AG04450 (cell line): ENCODE results near the gene C14orf119. TPM values are rescaled to one million over a fixed set of nuclear protein-coding genes. Genes with fewer than 3 reads are reported as not detected.

ENCODE experiments used
- CTCF ChIA-PET: fragments of 300-600, 350-600 bp; formaldehyde crosslinking; extraction: SDS; loops from one replicate; lab custom pipeline; 2022; ENCODE audit warnings: antibody characterized with exemption, inconsistent platforms; lab: Charles Lee
- POLR2A ChIA-PET: fragments of 350-600 bp; formaldehyde crosslinking; extraction: SDS; loops from one replicate; lab custom pipeline; 2021; ENCODE audit warnings: antibody characterized with exemption, inconsistent platforms; lab: Yijun Ruan, JAX
- DNase-seq: peaks from one replicate; pipeline ENCODE4 v3.0.0-alpha.2; 2011; ENCODE audit warnings: low read depth, low spot score
- H3K27ac ChIP-seq: one replicate; pipeline ENCODE4 v1.5.1; 2012; ENCODE audit warnings: low read depth, low read length, control low read depth
- H3K27me3 ChIP-seq: one replicate; pipeline ENCODE4 v1.6.0; 2012; ENCODE audit warnings: low read length; ENCODE audit not compliant: control insufficient read depth, insufficient read depth
- H3K4me3 ChIP-seq: 2 replicates; pipeline ENCODE4 v1.5.1; 2011; ENCODE audit warnings: mild to moderate bottlenecking, low read depth, low read length, control low read depth
- H3K9me3 ChIP-seq: 2 replicates; pipeline ENCODE4 v1.5.1; 2012; ENCODE audit warnings: low read length; ENCODE audit not compliant: control insufficient read depth, insufficient read depth
- polyA plus RNA-seq: library from polyadenylated mRNA; depleted of rRNA; stranded (reverse); fragments of >200 nt; gene quantifications from 2 replicates; pipeline ENCODE4 v1.2.3, GENCODE V29; 2011
- TF ChIP-seq, protein P1 (sequence below): IDR thresholded peaks from 2 replicates; pipeline ENCODE4 v1.5.1; 2011; ENCODE audit warnings: low read depth, low read length, control low read depth, inconsistent platforms

The C14orf119 gene
- polyA plus RNA-seq, 1 experiment: 128 TPM

DNA sequence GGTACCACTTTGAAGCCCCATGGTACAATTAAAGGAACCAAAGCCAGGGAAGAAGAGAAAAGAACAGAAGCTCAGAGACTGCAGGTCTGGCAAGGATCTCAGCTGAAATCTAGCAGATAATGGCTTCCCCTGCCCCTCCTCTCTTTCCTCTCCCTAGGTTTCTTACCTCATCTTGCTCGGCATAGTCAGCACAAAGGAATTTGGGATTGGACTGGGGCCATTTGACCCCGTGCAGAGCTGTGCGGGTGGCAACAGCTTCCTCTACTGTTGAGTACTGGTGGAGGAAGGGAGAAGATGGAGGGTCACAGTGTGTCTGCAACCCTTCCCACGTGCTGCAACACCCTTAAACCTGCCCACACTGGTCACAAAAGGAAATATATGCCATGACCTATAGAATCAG lies 33.3 kb upstream of the C14orf119 start:
- POLR2A ChIA-PET: interaction anchor here (0.6 to 1.6 kb wide), 14 partner anchors 10 to 510 kb away, joined by 3 to 17 read pairs (median 4); partner anchors contain the start of genes ACIN1, AJUBA and C14orf119
- CTCF ChIA-PET: interaction anchor here (0.5 to 12.0 kb wide), 12 partner anchors 8 to 505 kb away, joined by 3 to 262 read pairs (median 6); no protein-coding TSS in a partner anchor

DNA sequence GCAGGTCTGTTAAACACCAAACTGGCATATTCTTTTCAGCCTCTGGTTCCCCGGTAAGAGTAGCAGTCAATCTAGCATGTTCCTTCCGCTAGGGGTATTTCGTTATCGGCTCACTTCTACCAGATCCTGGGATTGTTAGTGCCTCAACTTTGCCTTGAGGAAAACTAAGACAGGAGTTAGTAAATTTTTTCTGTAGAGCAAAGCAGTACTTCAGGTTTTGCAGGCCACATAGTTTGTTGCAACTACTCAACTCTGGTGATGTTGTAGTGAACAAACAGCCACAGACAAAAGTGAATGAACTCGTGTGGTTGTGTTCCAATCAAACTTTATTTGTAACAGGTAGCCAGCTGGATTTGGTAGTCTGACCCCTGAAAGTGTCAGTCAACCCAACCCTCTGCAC lies 31.7 kb upstream of the C14orf119 start:
- CTCF ChIA-PET: interaction anchor here (0.6 to 5.7 kb wide), 3 partner anchors 13 to 45 kb away, joined by 3 to 317 read pairs (median 31); no protein-coding TSS in a partner anchor

More for the DNA sequence above, 33.3 kb upstream of the C14orf119 start:
- Histone ChIP-seq H3K4me3 (no peak overlapping the region), H3K27ac (peak overlapping the region; percentile 66), H3K27me3 (no peaks in the 10 kb centered on the region), H3K9me3 (no peaks in the 10 kb centered on the region)
- TF ChIP-seq, protein P1, sequence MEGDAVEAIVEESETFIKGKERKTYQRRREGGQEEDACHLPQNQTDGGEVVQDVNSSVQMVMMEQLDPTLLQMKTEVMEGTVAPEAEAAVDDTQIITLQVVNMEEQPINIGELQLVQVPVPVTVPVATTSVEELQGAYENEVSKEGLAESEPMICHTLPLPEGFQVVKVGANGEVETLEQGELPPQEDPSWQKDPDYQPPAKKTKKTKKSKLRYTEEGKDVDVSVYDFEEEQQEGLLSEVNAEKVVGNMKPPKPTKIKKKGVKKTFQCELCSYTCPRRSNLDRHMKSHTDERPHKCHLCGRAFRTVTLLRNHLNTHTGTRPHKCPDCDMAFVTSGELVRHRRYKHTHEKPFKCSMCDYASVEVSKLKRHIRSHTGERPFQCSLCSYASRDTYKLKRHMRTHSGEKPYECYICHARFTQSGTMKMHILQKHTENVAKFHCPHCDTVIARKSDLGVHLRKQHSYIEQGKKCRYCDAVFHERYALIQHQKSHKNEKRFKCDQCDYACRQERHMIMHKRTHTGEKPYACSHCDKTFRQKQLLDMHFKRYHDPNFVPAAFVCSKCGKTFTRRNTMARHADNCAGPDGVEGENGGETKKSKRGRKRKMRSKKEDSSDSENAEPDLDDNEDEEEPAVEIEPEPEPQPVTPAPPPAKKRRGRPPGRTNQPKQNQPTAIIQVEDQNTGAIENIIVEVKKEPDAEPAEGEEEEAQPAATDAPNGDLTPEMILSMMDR: no peak
- peak; percentile 86 for DNase-seq

DNA sequence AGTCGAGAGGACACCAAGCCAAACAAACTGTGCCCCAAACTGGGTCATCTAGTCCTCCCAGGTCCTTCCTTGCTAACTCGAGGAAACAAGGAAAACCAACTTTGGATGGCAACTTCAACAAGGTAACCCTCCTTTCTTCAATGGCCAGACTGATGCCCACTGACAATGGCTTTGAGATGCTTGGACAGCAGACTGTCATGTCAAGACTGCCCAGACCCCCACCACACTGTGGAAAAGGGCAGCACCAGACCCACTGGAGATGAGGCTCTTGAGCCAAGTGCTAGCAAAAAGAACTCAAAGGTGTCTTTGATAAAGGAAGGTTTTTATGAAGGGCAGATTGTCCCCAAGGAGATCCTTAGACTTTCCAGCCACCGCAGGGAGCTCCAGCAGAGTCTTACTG lies 28.9 kb upstream of the C14orf119 start:
- TF ChIP-seq, protein P1: no peak
- Histone ChIP-seq H3K4me3 (no peak overlapping the region), H3K27ac (peak overlapping the region; percentile 21), H3K27me3 (no peaks in the 10 kb centered on the region), H3K9me3 (no peaks in the 10 kb centered on the region)
- CTCF ChIA-PET: interaction anchor here (1.0 to 5.7 kb wide), 4 partner anchors 9 to 43 kb away, joined by 3 to 317 read pairs (median 4); partner anchors contain the start of gene CDH24
- POLR2A ChIA-PET: no interaction called here
- DNase-seq: no peak

More for the DNA sequence above, 31.7 kb upstream of the C14orf119 start:
- Histone ChIP-seq H3K27ac (peak overlapping the region; percentile 47), H3K9me3 (no peaks in the 10 kb centered on the region), H3K27me3 (no peaks in the 10 kb centered on the region), H3K4me3 (no peak overlapping the region)
- POLR2A ChIA-PET: no interaction called here
- TF ChIP-seq, protein P1: no peak
- DNase-seq: no peak

DNA sequence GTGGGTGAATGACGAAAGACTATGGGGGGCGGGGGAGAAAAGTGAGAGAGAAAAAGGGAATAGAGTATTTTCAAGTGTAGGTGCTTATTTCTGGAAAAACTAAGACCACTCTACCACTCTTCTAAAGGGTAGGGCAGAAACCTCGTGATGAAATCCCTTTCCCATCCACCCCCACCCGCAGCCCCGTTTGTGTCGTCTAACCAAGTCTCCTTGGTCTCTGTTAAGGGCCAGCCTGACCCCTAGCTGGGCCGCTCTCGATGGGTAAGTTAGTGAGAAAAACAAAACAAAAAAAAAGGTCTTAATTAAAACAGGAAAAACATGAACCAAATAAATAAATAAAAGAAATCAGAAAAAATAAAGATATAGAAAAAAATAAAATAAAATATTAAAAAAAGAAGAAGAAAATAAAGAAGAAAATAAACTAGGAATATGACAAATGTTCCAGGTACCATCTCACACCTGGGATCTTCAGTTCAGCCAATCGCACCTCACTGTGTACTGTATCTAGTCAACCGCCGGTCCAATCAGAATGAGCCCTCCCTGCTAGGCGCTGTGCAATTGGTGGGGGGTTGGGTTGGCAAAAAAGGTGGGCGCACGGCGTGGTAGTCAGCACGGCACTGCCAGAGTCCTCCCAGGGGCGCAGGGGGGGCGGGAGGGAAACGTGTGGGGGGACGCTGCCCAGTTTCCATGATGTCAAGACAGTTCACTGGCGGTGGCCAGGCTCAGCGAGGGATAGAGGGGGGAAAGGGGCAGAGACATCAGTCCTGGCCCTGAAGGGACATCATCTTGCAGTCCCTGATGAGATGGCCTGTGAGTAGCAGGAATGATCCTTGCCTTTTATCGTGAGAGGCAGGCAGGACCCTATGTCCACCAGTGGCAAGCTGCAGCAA lies 28.2 kb upstream of the C14orf119 start:
- H3K27ac ChIP-seq: peak overlapping the region; percentile 21
- H3K27me3 ChIP-seq: no peaks in the 10 kb centered on the region
- ChIA-PET CTCF (interaction anchor here (0.6 to 5.7 kb wide), 12 partner anchors 9 to 494 kb away, joined by 3 to 317 read pairs (median 4); partner anchors contain the start of genes AJUBA, CDH24 and SLC7A8), POLR2A (interaction anchor here (1.9 kb wide), 1 partner anchor 28 kb away, joined by 14 read pairs; the partner anchor contains the start of genes ACIN1 and C14orf119)
- DNase-seq: no peak
- no peak overlapping the region for H3K4me3 ChIP-seq
- no peaks in the 10 kb centered on the region for H3K9me3 ChIP-seq
- TF ChIP-seq, protein P1: no peak
